ENCODE measurements around the gene ASTN2.

ASTN2 gene

DNA sequence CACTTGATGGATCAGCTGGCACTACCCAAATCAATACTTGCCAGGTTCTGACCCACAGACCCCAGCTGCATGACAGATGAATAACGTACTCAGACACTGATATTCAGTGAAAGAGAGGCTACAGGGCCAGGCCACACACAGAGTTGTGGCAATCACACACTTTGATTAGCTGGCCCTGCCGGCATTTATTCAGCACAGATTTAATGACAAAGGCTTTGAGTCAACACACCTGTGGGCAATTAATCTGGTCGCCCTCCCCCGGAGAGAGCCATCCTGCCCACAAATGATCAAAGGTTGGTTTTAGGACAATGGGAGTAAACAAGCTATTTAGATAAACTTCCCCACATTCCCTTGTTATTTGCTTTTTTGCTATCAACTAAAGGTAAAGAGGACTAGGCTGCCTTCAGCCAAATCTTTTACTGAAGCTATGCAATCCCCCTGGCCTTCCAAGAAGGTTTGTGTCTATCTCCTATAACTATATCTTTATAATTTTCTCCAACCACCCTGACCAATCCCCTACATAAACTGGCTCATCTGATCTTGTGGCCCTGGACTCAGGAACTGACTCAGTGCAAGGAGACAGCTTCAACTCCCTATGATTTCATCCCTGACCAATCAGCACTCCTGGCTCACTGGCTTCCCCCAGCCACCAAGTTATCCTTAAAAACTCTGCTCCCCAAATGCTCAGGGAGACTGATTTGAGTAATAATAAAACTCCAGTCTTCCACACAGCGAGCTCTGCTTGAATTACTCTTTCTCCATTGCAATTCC, 740.5 kb downstream of the ASTN2 start:
- peaks cover 9% of the 10 kb centered on the region; the same call in 1 of the 2 replicates for H3K9me3 ChIP-seq (ENCODE audit: control insufficient read depth, insufficient read depth, low read length)

DNA sequence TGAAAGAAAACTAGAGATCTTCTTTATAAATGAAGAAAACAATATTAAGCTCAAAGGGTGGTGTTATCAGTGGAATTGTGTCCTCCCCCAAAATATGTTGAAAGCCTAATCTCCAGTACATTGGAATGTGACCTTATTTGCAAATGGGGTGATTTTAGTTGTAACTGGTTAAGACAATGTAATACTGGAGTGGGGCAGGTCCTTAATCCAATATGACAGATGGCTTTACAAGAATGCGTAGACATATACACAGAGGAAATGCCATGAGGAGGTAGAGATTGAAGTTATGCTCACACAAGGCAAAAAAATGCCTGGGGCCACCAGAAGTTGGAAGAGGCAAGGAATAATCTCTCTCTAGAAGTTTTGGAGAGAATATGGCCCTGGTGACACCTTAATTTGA, 741.5 kb downstream of the ASTN2 start:
- Histone ChIP-seq H3K4me1 (ENCODE audit: control insufficient read depth, low read length) (peaks cover 6% of the 10 kb centered on the region), H3K4me3 (ENCODE audit: low read length) (no peak overlapping the region), H3K36me3 (ENCODE audit: control insufficient read depth, low read length) (no peaks in the 10 kb centered on the region), H3K4me2 (ENCODE audit: low read length) (no peak overlapping the region), H3K9me2 (replicated peaks; ENCODE audit: control insufficient read depth, low read length) (no peaks in the 10 kb centered on the region; the same call in 1 of the 2 replicates), H4K20me1 (ENCODE audit: control insufficient read depth, insufficient read depth, low read depth, low read length) (no peaks in the 10 kb centered on the region), H3K27ac (ENCODE audit: low read depth, low read length) (no peak overlapping the region), H3K79me2 (ENCODE audit: control insufficient read depth, low read length) (no peaks in the 10 kb centered on the region), H3K9me3 (ENCODE audit: control insufficient read depth, insufficient read depth, low read length) (peaks cover 9% of the 10 kb centered on the region; the same call in 1 of the 2 replicates), H3K27me3 (ENCODE audit: control insufficient read depth, low read length) (no peaks in the 10 kb centered on the region), H3F3A (ENCODE audit: control insufficient read depth, insufficient read depth) (no peaks in the 10 kb centered on the region)
- TF ChIP-seq EZH2phosphoT487 (IDR thresholded peaks at IDR 0.05; ENCODE audit: borderline replicate concordance, low read length): no peak

More for the DNA sequence above, 740.5 kb downstream of the ASTN2 start:
- Histone ChIP-seq H3K4me3 (ENCODE audit: low read length) (no peak overlapping the region), H3K9me2 (replicated peaks; ENCODE audit: control insufficient read depth, low read length) (no peaks in the 10 kb centered on the region), H3K4me2 (ENCODE audit: low read length) (no peak overlapping the region), H4K20me1 (ENCODE audit: control insufficient read depth, insufficient read depth, low read depth, low read length) (no peaks in the 10 kb centered on the region), H3K27ac (ENCODE audit: low read depth, low read length) (no peak overlapping the region), H3K36me3 (ENCODE audit: control insufficient read depth, low read length) (no peaks in the 10 kb centered on the region), H3F3A (ENCODE audit: control insufficient read depth, insufficient read depth) (no peaks in the 10 kb centered on the region), H3K4me1 (ENCODE audit: control insufficient read depth, low read length) (peaks cover 6% of the 10 kb centered on the region), H3K27me3 (ENCODE audit: control insufficient read depth, low read length) (no peaks in the 10 kb centered on the region), H3K79me2 (ENCODE audit: control insufficient read depth, low read length) (no peaks in the 10 kb centered on the region)
- TF ChIP-seq, protein P1, sequence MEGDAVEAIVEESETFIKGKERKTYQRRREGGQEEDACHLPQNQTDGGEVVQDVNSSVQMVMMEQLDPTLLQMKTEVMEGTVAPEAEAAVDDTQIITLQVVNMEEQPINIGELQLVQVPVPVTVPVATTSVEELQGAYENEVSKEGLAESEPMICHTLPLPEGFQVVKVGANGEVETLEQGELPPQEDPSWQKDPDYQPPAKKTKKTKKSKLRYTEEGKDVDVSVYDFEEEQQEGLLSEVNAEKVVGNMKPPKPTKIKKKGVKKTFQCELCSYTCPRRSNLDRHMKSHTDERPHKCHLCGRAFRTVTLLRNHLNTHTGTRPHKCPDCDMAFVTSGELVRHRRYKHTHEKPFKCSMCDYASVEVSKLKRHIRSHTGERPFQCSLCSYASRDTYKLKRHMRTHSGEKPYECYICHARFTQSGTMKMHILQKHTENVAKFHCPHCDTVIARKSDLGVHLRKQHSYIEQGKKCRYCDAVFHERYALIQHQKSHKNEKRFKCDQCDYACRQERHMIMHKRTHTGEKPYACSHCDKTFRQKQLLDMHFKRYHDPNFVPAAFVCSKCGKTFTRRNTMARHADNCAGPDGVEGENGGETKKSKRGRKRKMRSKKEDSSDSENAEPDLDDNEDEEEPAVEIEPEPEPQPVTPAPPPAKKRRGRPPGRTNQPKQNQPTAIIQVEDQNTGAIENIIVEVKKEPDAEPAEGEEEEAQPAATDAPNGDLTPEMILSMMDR (IDR thresholded peaks at IDR 0.05; ENCODE audit: low read depth, low read length, poor library complexity, severe bottlenecking): no peak
- TF ChIP-seq EZH2phosphoT487 (IDR thresholded peaks at IDR 0.05; ENCODE audit: borderline replicate concordance, low read length): no peak

DNA sequence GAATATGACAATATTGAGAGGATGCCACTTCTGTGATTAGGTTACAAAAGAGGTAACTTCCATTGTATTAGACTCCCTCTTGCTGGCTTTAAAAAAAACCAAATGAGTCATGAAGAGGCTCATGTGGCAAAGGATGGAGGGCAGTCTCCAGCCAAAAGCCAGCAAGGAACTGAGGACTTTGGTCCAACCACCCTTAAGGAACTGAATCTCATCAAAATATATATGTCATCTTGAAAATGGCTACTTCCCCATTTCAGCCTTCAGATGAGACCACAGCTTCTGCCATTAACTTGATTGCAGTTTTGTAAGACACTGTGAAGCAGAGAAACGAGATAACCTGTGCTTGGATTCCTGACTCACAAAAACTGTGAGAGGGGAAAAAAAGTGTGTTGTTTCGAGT, 743.3 kb downstream of the ASTN2 start:
- no peaks in the 10 kb centered on the region; the same call in 1 of the 2 replicates for H3K9me2 ChIP-seq (replicated peaks; ENCODE audit: control insufficient read depth, low read length)
- no peaks in the 10 kb centered on the region for H3K36me3 ChIP-seq (ENCODE audit: control insufficient read depth, low read length)

More for the DNA sequence above, 743.3 kb downstream of the ASTN2 start:
- no peaks in the 10 kb centered on the region for H3F3A ChIP-seq (ENCODE audit: control insufficient read depth, insufficient read depth)
- H3K79me2 ChIP-seq (ENCODE audit: control insufficient read depth, low read length): no peaks in the 10 kb centered on the region
- H3K4me1 ChIP-seq (ENCODE audit: control insufficient read depth, low read length): peaks cover 6% of the 10 kb centered on the region
- H3K4me3 ChIP-seq (ENCODE audit: low read length): no peak overlapping the region
- H3K27ac ChIP-seq (ENCODE audit: low read depth, low read length): no peak overlapping the region
- no peaks in the 10 kb centered on the region for H3K27me3 ChIP-seq (ENCODE audit: control insufficient read depth, low read length)
- H3K4me2 ChIP-seq (ENCODE audit: low read length): no peak overlapping the region
- H4K20me1 ChIP-seq (ENCODE audit: control insufficient read depth, insufficient read depth, low read depth, low read length): no peaks in the 10 kb centered on the region
- TF ChIP-seq, protein P1 (IDR thresholded peaks at IDR 0.05; ENCODE audit: low read depth, low read length, poor library complexity, severe bottlenecking): no peak
- no peak for TF ChIP-seq EZH2phosphoT487 (IDR thresholded peaks at IDR 0.05; ENCODE audit: borderline replicate concordance, low read length)
- H3K9me3 ChIP-seq (ENCODE audit: control insufficient read depth, insufficient read depth, low read length): peaks cover 9% of the 10 kb centered on the region; the same call in 1 of the 2 replicates

Measured in DOHH2 (cell line).